Colonic mucosa (tissue), 4 donors: ENCODE measurements around the gene ELF5. TPM values are rescaled to one million over a fixed set of nuclear protein-coding genes. Genes with fewer than 3 reads are reported as not detected.

Experiments used
- DNase-seq: peaks from one replicate; pipeline ENCODE4 v3.0.0-alpha.2; 2020
- H3K27ac ChIP-seq: fragments of 200-600 bp; one replicate; pipeline ENCODE4 v1.8.0; 2021
- H3K27me3 ChIP-seq: fragments of 200-600 bp; one replicate; pipeline ENCODE4 v1.8.0; 2021
- H3K36me3 ChIP-seq: fragments of 200-600 bp; one replicate; pipeline ENCODE4 v1.8.0; 2021
- H3K4me1 ChIP-seq: fragments of 200-600 bp; one replicate; pipeline ENCODE4 v1.8.0; 2021; ENCODE audit warnings: mild to moderate bottlenecking
- H3K4me3 ChIP-seq: fragments of 200-600 bp; one replicate; pipeline ENCODE4 v1.8.0; 2021
- H3K9ac ChIP-seq, 2 donors: one replicate each; pipeline ENCODE4 v1.7.0; 2013; ENCODE audit warnings: control low read depth in 2 of 2, low read depth in 2 of 2, low read length in 2 of 2
- H3K9me3 ChIP-seq: fragments of 200-600 bp; one replicate; pipeline ENCODE4 v1.8.0; 2021
- intact Hi-C: fragments of 100-400 bp; cut with DNase I; formaldehyde crosslinking; loops from one replicate; pipeline ENCODE4 v1.14.1; 2022
- total RNA-seq, 2 donors: library from RNA; stranded (reverse); fragmentation: NEBNext Ultra II Directional in 1 of 2; extraction: Animal tissue kit (Norgen Biotek cat#: 25700) in 1 of 2; gene quantifications; one replicate each; pipeline ENCODE4 v1.2.1, GENCODE V29; 2021
- TF ChIP-seq, protein P1 (sequence below): fragments of 200-600 bp; IDR thresholded peaks from one replicate; pipeline ENCODE4 v1.8.0; 2022; ENCODE audit warnings: antibody characterized with exemption, mild to moderate bottlenecking
- donor health status: healthy.
- donor health status: DM: no; HTN: no; CAD: no.
- donor health status: DM: no; HTN: no; CAD: no.

The ELF5 gene
- total RNA-seq, 2 donors from 2014 or later, result not detected

DNA sequence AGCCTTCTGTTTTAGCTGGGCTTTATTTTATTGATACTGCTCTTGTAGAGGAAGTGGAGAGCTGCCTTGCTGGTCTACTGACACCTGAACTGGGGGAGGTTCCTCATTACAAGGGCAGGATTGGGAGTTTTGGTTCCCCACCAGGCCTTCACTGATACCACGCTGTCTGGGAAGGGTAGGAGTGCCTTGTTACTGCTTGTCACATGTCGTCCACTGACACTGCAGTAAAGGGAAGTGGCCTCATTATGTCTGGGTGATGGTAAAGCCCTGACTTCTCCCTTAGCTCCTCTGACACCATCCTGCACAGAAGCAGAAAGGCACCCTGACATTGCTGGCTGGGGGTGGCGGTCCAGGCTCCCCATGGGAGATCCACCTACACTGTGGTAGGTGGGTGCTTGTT lies 38.7 kb upstream of the ELF5 start:
- H3K9me3 ChIP-seq, result no peaks in the 10 kb centered on the region
- intact Hi-C loops, result no loop called here
- no peak overlapping the region for H3K9ac ChIP-seq
- no peaks in the 10 kb centered on the region for H3K36me3 ChIP-seq
- no peaks in the 10 kb centered on the region for H3K4me1 ChIP-seq
- no peak overlapping the region for H3K4me3 ChIP-seq
- TF ChIP-seq, protein P1, sequence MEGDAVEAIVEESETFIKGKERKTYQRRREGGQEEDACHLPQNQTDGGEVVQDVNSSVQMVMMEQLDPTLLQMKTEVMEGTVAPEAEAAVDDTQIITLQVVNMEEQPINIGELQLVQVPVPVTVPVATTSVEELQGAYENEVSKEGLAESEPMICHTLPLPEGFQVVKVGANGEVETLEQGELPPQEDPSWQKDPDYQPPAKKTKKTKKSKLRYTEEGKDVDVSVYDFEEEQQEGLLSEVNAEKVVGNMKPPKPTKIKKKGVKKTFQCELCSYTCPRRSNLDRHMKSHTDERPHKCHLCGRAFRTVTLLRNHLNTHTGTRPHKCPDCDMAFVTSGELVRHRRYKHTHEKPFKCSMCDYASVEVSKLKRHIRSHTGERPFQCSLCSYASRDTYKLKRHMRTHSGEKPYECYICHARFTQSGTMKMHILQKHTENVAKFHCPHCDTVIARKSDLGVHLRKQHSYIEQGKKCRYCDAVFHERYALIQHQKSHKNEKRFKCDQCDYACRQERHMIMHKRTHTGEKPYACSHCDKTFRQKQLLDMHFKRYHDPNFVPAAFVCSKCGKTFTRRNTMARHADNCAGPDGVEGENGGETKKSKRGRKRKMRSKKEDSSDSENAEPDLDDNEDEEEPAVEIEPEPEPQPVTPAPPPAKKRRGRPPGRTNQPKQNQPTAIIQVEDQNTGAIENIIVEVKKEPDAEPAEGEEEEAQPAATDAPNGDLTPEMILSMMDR, result no peak
- no peak for DNase-seq
- H3K27me3 ChIP-seq, result no peaks in the 10 kb centered on the region
- H3K27ac ChIP-seq, result no peak overlapping the region

DNA sequence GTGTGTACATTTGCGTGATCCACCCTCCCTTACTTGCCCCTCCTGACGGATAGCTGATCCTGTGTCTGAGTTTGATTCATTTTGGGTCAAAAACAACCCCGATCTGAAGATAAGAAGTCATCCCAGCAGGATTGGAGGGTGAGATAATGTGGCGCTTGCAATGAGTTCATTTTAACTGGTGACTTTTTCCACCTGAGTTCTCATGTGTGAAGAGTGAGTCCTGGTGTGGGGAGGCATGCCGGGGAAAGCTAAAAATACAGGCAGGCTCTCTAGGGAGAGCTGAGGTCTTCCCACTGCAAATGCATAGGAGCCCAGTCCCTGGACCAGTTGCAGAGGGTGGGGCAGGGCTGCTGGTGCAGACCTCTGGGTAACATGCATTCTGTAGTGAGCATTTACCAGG lies 35.7 kb upstream of the ELF5 start:
- H3K4me1 ChIP-seq, result no peaks in the 10 kb centered on the region
- TF ChIP-seq, protein P1, result no peak
- H3K4me3 ChIP-seq, result no peak overlapping the region
- intact Hi-C loops, result no loop called here
- no peak for DNase-seq
- H3K27me3 ChIP-seq, result no peaks in the 10 kb centered on the region
- no peaks in the 10 kb centered on the region for H3K36me3 ChIP-seq
- H3K27ac ChIP-seq, result no peak overlapping the region
- H3K9ac ChIP-seq, result no peak overlapping the region
- no peaks in the 10 kb centered on the region for H3K9me3 ChIP-seq

DNA sequence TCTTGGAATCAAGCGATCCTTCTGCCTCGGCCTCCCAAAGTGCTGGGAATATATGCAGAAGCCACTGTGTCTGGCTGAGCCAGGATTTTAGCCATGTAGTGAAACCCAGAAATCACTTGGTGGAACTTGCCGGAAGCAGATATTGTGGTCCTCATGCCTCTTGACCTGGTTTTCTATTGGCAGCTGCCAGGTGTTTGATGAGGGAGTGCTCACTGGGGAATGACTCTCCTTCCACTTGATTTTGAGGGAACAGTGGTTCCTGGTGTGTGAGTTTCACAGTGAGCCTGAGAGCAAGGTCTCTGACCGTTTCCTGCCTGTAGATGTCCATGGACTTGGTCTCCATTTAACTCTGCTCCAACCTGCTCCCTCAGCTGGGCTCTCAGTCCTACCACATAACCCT lies 34.7 kb upstream of the ELF5 start:
- no peaks in the 10 kb centered on the region for H3K27me3 ChIP-seq
- H3K9me3 ChIP-seq, result no peaks in the 10 kb centered on the region
- intact Hi-C loops, result no loop called here
- no peaks in the 10 kb centered on the region for H3K36me3 ChIP-seq
- no peak overlapping the region for H3K4me3 ChIP-seq
- TF ChIP-seq, protein P1, result no peak
- H3K27ac ChIP-seq, result no peak overlapping the region
- H3K9ac ChIP-seq, result no peak overlapping the region
- DNase-seq, result no peak
- no peaks in the 10 kb centered on the region for H3K4me1 ChIP-seq

DNA sequence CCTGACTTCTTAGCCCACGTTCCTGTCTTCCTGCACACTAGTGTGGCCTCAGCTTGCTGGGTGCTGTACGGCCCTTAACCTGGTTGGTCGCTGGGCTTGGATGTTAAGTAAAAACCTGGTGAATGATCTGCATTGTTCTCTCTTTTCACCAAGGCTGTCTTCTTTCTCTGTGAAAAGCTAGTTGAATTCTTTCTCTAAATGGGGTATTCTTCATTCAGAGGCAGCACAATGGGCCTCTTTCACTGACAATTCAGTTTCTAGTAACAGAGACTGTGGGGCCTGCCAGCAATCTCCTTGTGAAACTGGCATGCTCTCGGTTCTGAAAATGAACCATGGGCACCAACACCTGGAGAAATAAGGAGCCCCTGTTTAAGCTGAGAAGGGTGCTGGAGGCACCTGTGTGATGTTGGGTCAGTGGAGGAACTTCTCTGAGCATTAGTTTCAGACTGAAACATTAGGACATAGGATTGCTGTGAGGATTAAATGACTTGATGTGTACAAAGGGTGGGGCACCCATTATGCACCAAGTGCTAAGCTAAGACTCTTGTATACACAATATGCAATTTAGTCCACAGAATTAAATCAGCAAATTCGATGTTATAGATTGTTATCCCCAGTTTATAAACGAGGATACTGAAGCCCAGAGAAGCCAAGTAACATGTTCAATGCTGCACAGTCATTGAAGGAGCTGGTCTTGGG lies 33.1 kb upstream of the ELF5 start:
- Histone ChIP-seq H3K4me1 (no peaks in the 10 kb centered on the region), H3K4me3 (no peak overlapping the region), H3K9me3 (no peaks in the 10 kb centered on the region), H3K9ac (no peak overlapping the region), H3K27me3 (no peaks in the 10 kb centered on the region), H3K36me3 (no peaks in the 10 kb centered on the region), H3K27ac (no peak overlapping the region)
- no peak for DNase-seq
- TF ChIP-seq, protein P1, result no peak
- intact Hi-C loops, result no loop called here

DNA sequence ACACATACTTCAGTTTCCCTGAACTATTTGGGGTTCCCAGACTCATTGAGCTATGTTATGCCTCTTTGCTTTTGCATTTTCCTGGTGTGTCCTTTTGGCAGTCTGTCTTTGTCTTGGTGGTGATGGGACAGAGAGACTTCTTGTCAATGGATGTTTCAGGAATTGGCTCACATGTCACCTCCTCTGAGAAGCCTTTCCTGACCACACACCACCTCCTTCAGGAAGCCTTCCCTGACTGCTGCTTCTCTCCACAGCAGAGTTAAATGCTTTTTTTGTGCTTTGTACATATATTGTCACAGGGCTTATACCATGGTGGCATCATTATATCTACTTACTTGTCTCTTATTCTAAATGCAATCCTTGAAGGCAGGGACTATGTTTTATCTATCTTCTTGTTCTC lies 28.5 kb upstream of the ELF5 start:
- intact Hi-C loops, result no loop called here
- H3K27ac ChIP-seq, result no peak overlapping the region
- TF ChIP-seq, protein P1, result no peak
- no peaks in the 10 kb centered on the region for H3K36me3 ChIP-seq
- DNase-seq, result no peak
- H3K4me1 ChIP-seq, result no peaks in the 10 kb centered on the region
- no peak overlapping the region for H3K4me3 ChIP-seq
- no peaks in the 10 kb centered on the region for H3K27me3 ChIP-seq
- no peak overlapping the region for H3K9ac ChIP-seq
- no peaks in the 10 kb centered on the region for H3K9me3 ChIP-seq
